Peyer's patch (tissue), 4 donors: ENCODE data around the gene AQP6.

ENCODE experiments used
- POLR2A ChIP-seq, 2 donors: fragments of 450-650 bp; IDR thresholded peaks; one replicate each; pipeline ENCODE4 v1.5.1; 2017; ENCODE audit warnings: antibody characterized with exemption in 2 of 2, mild to moderate bottlenecking in 2 of 2, moderate library complexity in 2 of 2
- TF ChIP-seq, protein P1 (sequence below), 6 experiments: fragments of 450-650 bp in 4 of 6; fragments of 200-600 bp in 2 of 6; sonication (generic) in 1 of 6; IDR thresholded peaks; one replicate each; pipeline ENCODE4 v1.5.1; 2017 to 2019; ENCODE audit warnings: antibody characterized with exemption in 6 of 6, mild to moderate bottlenecking in 3 of 6, moderate library complexity in 1 of 6

DNA sequence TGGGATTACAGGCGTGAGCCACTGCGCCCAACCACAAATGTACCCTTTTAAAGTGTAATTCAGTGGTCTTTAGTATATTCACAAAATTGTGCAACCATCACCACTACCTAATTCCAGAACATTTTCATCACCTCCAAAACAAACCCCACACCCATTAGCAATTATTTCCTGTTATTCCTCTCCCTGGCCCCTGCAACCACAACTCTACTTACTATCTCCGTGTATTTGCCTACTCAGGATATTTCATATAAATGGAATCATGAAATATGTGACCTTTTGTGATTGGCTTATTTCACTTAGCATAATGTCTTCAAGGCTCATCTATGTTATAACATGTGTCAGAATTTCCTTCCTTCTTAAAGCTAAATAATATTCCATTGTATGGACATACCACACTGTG lies 38.2 kb upstream of the AQP6 start:
- TF ChIP-seq POLR2A (IDR thresholded peaks at IDR 0.05), result no peak
- TF ChIP-seq, protein P1, sequence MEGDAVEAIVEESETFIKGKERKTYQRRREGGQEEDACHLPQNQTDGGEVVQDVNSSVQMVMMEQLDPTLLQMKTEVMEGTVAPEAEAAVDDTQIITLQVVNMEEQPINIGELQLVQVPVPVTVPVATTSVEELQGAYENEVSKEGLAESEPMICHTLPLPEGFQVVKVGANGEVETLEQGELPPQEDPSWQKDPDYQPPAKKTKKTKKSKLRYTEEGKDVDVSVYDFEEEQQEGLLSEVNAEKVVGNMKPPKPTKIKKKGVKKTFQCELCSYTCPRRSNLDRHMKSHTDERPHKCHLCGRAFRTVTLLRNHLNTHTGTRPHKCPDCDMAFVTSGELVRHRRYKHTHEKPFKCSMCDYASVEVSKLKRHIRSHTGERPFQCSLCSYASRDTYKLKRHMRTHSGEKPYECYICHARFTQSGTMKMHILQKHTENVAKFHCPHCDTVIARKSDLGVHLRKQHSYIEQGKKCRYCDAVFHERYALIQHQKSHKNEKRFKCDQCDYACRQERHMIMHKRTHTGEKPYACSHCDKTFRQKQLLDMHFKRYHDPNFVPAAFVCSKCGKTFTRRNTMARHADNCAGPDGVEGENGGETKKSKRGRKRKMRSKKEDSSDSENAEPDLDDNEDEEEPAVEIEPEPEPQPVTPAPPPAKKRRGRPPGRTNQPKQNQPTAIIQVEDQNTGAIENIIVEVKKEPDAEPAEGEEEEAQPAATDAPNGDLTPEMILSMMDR (IDR thresholded peaks at IDR 0.05), result no peak
